Activated T-cell treated with anti-CD3 and anti-CD28 coated beads, Interleukin-2, amount 50 U/mL, for 72 hours (primary cell): ENCODE results near the gene ITGAX. TPM values are rescaled to one million over a fixed set of nuclear protein-coding genes. Genes with fewer than 3 reads are reported as not detected.

Experiments used
- ATAC-seq, 2 donors: fragments of 150-1000 bp; cut with Tn5 transposase; replicated peaks in 1 of 2; 2 replicates each; pipeline ENCODE4 v1.10.0; 2021; ENCODE audit warnings: moderate library complexity in 2 of 2, mild to moderate bottlenecking in 1 of 2
- DNase-seq, 2 donors: peaks; one replicate each; pipeline ENCODE4 v3.0.0; 2021 to 2022; ENCODE audit warnings: mixed read lengths in 1 of 2
- H3K27ac Mint-ChIP-seq: one replicate; pipeline ENCODE4 v1.8.0; 2022; ENCODE audit warnings: mild to moderate bottlenecking, moderate library complexity, mixed read lengths
- H3K27me3 Mint-ChIP-seq: one replicate; pipeline ENCODE4 v1.8.0; 2022; ENCODE audit warnings: low read depth, mixed read lengths
- H3K36me3 Mint-ChIP-seq, 2 donors: one replicate each; pipeline ENCODE4 v1.8.0; 2022; ENCODE audit warnings: mixed read lengths in 2 of 2, mild to moderate bottlenecking in 1 of 2; ENCODE audit not compliant: insufficient read depth in 2 of 2
- H3K4me1 Mint-ChIP-seq: one replicate; pipeline ENCODE4 v1.8.0; 2022; ENCODE audit warnings: low read depth, mixed read lengths
- H3K4me3 Mint-ChIP-seq, 2 donors: one replicate each; pipeline ENCODE4 v1.8.0; 2022; ENCODE audit warnings: mild to moderate bottlenecking in 2 of 2, mixed read lengths in 2 of 2, moderate library complexity in 2 of 2
- H3K9me3 Mint-ChIP-seq, 2 donors: one replicate each; pipeline ENCODE4 v1.8.0; 2022; ENCODE audit warnings: mixed read lengths in 2 of 2
- total RNA-seq, 2 donors: library from RNA; stranded (reverse); gene quantifications; one replicate each; pipeline ENCODE4 v1.2.3, GENCODE V29; 2022

Gene ITGAX
- total RNA-seq, 2 donors from 2014 or later, result 79.3 to 146 TPM

- H3K4me1 Mint-ChIP-seq, result peaks cover 77% of the 10 kb centered on the region
- peak overlapping the region; percentile 59 to 60 for H3K4me3 Mint-ChIP-seq
Measured at GRCh38 chr16:31352376-31353115, 2.4 kb upstream of the ITGAX start.

GRCh38 chr16:31355431-31356100 is 590 bp downstream of the ITGAX start:
- no peak for ATAC-seq
- Mint-ChIP-seq H3K27ac (peak overlapping the region; percentile 21), H3K9me3 (no peaks in the 10 kb centered on the region), H3K36me3 (peaks cover 2% of the 10 kb centered on the region in 2 donors), H3K4me1 (peaks cover 73% of the 10 kb centered on the region), H3K27me3 (no peaks in the 10 kb centered on the region), H3K4me3 (peak overlapping the region; percentile 89 to 97)
- no peak for DNase-seq

More at GRCh38 chr16:31352376-31353115, 2.4 kb upstream of the ITGAX start:
- DNase-seq (no peak), ATAC-seq (no peak)
- Mint-ChIP-seq H3K27ac (peak overlapping the region; percentile 82), H3K9me3 (no peaks in the 10 kb centered on the region), H3K27me3 (peaks cover 7% of the 10 kb centered on the region), H3K36me3 (peaks cover 0 to under 1% of the 10 kb centered on the region in 2 donors)

- Mint-ChIP-seq H3K4me3 (peak overlapping the region; percentile 89 to 97), H3K27me3 (no peaks in the 10 kb centered on the region), H3K9me3 (no peaks in the 10 kb centered on the region), H3K36me3 (peaks cover 2% of the 10 kb centered on the region in 2 donors), H3K27ac (no peak overlapping the region), H3K4me1 (peaks cover 65% of the 10 kb centered on the region)
- ATAC-seq (no peak), DNase-seq (no peak)
Measured at GRCh38 chr16:31356566-31357323, 1.8 kb downstream of the ITGAX start.

- H3K4me3 Mint-ChIP-seq, result peak overlapping the region; percentile 18 to 89
- no peaks in the 10 kb centered on the region for H3K9me3 Mint-ChIP-seq
- no peak overlapping the region for H3K27ac Mint-ChIP-seq
- H3K36me3 Mint-ChIP-seq, result peaks cover 2% of the 10 kb centered on the region in 2 donors
- DNase-seq, result no peak
- H3K4me1 Mint-ChIP-seq, result peaks cover 57% of the 10 kb centered on the region
- ATAC-seq, result no peak
- no peaks in the 10 kb centered on the region for H3K27me3 Mint-ChIP-seq
Measured at GRCh38 chr16:31357324-31358109, 2.5 kb downstream of the ITGAX start.

- H3K4me3 Mint-ChIP-seq, result no peak overlapping the region
- ATAC-seq, result no peak
Measured at GRCh38 chr16:31360251-31360650, 5.3 kb downstream of the ITGAX start.

GRCh38 chr16:31361201-31362110 is 6.5 kb downstream of the ITGAX start:
- ATAC-seq (no peak), DNase-seq (no peak)
- Mint-ChIP-seq H3K4me3 (no peak overlapping the region), H3K27me3 (no peaks in the 10 kb centered on the region), H3K27ac (no peak overlapping the region), H3K4me1 (peaks cover 36% of the 10 kb centered on the region), H3K36me3 (peaks cover 2 to 7% of the 10 kb centered on the region in 2 donors), H3K9me3 (no peaks in the 10 kb centered on the region)

More at GRCh38 chr16:31360251-31360650, 5.3 kb downstream of the ITGAX start:
- Mint-ChIP-seq H3K27ac (no peak overlapping the region), H3K27me3 (no peaks in the 10 kb centered on the region), H3K9me3 (no peaks in the 10 kb centered on the region), H3K4me1 (peaks cover 42% of the 10 kb centered on the region), H3K36me3 (peaks cover 2 to 4% of the 10 kb centered on the region in 2 donors)
- no peak for DNase-seq

- no peak overlapping the region for H3K4me3 Mint-ChIP-seq
- H3K27ac Mint-ChIP-seq, result no peak overlapping the region
- no peaks in the 10 kb centered on the region for H3K9me3 Mint-ChIP-seq
- no peak for DNase-seq
- H3K36me3 Mint-ChIP-seq, result peaks cover under 1 to 4% of the 10 kb centered on the region in 2 donors
- no peak for ATAC-seq
- no peaks in the 10 kb centered on the region for H3K27me3 Mint-ChIP-seq
- H3K4me1 Mint-ChIP-seq, result peaks cover 36% of the 10 kb centered on the region
Measured at GRCh38 chr16:31362476-31363405, 7.8 kb downstream of the ITGAX start.

GRCh38 chr16:31363721-31364120 is 8.7 kb downstream of the ITGAX start:
- DNase-seq (no peak), ATAC-seq (no peak)
- no peak overlapping the region for H3K27ac Mint-ChIP-seq
- H3K9me3 Mint-ChIP-seq, result no peaks in the 10 kb centered on the region
- H3K27me3 Mint-ChIP-seq, result no peaks in the 10 kb centered on the region
- peaks cover 32% of the 10 kb centered on the region for H3K4me1 Mint-ChIP-seq
- peaks cover 0 to 4% of the 10 kb centered on the region in 2 donors for H3K36me3 Mint-ChIP-seq
- no peak overlapping the region for H3K4me3 Mint-ChIP-seq

GRCh38 chr16:31364421-31364820 is 9.4 kb downstream of the ITGAX start:
- Mint-ChIP-seq H3K4me1 (peaks cover 32% of the 10 kb centered on the region), H3K27ac (no peak overlapping the region), H3K4me3 (no peak overlapping the region), H3K9me3 (no peaks in the 10 kb centered on the region), H3K36me3 (peaks cover 0 to 4% of the 10 kb centered on the region in 2 donors), H3K27me3 (no peaks in the 10 kb centered on the region)
- peak in 1 of 2 donors; percentile 26 for ATAC-seq
- no peak for DNase-seq

GRCh38 chr16:31365131-31365865 is 10.3 kb downstream of the ITGAX start:
- H3K27me3 Mint-ChIP-seq, result no peaks in the 10 kb centered on the region
- peaks cover 0 to 4% of the 10 kb centered on the region in 2 donors for H3K36me3 Mint-ChIP-seq
- no peak overlapping the region for H3K27ac Mint-ChIP-seq
- peaks cover 32% of the 10 kb centered on the region for H3K4me1 Mint-ChIP-seq
- DNase-seq (no peak), ATAC-seq (peak; percentile 71 to 78)
- no peaks in the 10 kb centered on the region for H3K9me3 Mint-ChIP-seq
- no peak overlapping the region for H3K4me3 Mint-ChIP-seq
